Measurements from ENCODE around the gene ERGIC1. TPM values are rescaled to one million over a fixed set of nuclear protein-coding genes. Genes with fewer than 3 reads are reported as not detected.

ERGIC1 gene
- total RNA-seq, 4 donors from 2014 or later, result 54.4 to 108 (median 88.0) TPM

DNA sequence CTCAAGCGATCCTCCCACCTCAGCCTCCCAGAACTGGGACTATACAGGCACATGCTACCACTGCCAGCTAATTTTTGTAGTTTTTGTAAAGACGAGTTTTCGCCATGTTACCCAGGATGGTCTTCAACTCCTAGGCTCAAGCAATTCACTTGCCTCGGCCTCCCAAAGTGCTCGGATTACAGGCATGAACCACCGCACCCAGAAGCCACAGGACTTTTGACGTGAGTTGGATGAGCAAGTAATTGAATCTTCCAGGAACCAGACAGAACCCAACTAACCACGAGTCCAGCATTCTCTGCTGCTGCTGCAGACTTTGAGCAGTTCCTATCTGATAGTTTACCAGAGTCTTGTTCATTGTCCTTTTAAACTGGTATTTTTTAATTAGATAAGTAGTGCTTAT lies 139.9 kb downstream of the ERGIC1 start:
- Histone ChIP-seq H3K27me3 (no peaks in the 10 kb centered on the region), H3K36me3 (peaks cover 0 to 14% of the 10 kb centered on the region in 2 donors), H3K27ac (no peak overlapping the region), H3K4me1 (no peaks in the 10 kb centered on the region), H3K4me3 (no peak overlapping the region), H3K9me3 (no peaks in the 10 kb centered on the region)
- ATAC-seq, result no peak
- TF ChIP-seq, protein P1, sequence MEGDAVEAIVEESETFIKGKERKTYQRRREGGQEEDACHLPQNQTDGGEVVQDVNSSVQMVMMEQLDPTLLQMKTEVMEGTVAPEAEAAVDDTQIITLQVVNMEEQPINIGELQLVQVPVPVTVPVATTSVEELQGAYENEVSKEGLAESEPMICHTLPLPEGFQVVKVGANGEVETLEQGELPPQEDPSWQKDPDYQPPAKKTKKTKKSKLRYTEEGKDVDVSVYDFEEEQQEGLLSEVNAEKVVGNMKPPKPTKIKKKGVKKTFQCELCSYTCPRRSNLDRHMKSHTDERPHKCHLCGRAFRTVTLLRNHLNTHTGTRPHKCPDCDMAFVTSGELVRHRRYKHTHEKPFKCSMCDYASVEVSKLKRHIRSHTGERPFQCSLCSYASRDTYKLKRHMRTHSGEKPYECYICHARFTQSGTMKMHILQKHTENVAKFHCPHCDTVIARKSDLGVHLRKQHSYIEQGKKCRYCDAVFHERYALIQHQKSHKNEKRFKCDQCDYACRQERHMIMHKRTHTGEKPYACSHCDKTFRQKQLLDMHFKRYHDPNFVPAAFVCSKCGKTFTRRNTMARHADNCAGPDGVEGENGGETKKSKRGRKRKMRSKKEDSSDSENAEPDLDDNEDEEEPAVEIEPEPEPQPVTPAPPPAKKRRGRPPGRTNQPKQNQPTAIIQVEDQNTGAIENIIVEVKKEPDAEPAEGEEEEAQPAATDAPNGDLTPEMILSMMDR (IDR thresholded peaks at IDR 0.05 in 4 of 5, conservative IDR thresholded peaks at IDR 0.05 in 1 of 5), result no peak
- TF ChIP-seq POLR2A (IDR thresholded peaks at IDR 0.05), result no peak
- in situ Hi-C loops (cut with MboI; ENCODE audit: low sequenced_read_pairs in 4 of 4) (no loop called here), intact Hi-C loops (cut with DNase I; ENCODE audit: low total_unique reads) (no loop called here)
- DNase-seq, result no peak

DNA sequence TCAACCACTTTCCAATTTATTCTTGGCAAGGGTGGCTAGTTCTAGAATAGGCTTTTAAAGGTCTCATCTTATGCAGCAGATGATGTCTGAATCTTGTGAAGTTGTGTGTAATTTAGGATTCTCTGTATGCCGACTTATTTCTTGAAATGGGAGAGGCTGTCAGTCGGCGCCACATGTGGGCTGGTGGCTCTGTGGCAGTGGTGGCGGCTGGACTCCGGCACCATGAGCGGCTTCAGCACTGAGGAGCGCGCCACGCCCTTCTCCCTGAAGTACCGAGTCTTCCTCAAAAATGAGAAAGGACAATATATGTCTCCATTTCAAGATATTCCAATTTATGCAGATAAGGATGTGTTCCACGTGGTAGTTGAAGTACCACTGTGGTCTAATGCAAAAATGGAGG lies 141.2 kb downstream of the ERGIC1 start:
- no peak overlapping the region for H3K4me3 ChIP-seq
- TF ChIP-seq, protein P1 (IDR thresholded peaks at IDR 0.05 in 4 of 5, conservative IDR thresholded peaks at IDR 0.05 in 1 of 5), result no peak
- no peak for TF ChIP-seq POLR2A (IDR thresholded peaks at IDR 0.05)
- intact Hi-C loops (cut with DNase I; ENCODE audit: low total_unique reads), result no loop called here
- H3K27me3 ChIP-seq, result no peaks in the 10 kb centered on the region
- ATAC-seq (no peak), DNase-seq (no peak)
- peaks cover 0 to under 1% of the 10 kb centered on the region in 2 donors for H3K36me3 ChIP-seq
- no peaks in the 10 kb centered on the region for H3K4me1 ChIP-seq
- in situ Hi-C loops (cut with MboI; ENCODE audit: low sequenced_read_pairs in 4 of 4), result loop anchor here in 1 of 4 donors (25.0 kb wide), 1 partner anchor 162 kb away; the partner anchor contains the start of gene BNIP1
- no peaks in the 10 kb centered on the region for H3K9me3 ChIP-seq
- no peak overlapping the region for H3K27ac ChIP-seq

DNA sequence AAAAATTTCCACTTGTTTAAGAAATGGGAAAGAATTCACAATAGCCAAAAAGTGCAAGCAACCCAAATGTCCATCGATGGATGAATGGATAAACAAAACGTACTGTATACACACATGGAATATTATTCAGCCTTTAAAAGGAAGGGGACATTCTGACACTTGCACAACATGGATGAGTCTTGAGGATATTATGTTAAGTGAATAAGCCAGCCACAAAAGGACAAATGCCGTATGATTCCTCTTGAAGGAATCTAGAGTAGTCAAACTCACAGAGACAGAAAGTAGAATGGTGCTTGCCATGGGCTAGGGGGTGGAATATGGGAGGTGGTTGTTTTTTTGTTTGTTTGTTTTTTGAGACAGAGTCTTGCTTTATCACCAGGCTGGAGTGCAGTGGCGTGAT lies 145.7 kb downstream of the ERGIC1 start:
- DNase-seq (no peak), ATAC-seq (no peak)
- no peaks in the 10 kb centered on the region for H3K9me3 ChIP-seq
- peaks cover 0 to 2% of the 10 kb centered on the region in 2 donors for H3K4me1 ChIP-seq
- TF ChIP-seq, protein P1 (IDR thresholded peaks at IDR 0.05 in 4 of 5, conservative IDR thresholded peaks at IDR 0.05 in 1 of 5), result no peak
- TF ChIP-seq POLR2A (IDR thresholded peaks at IDR 0.05), result no peak
- no peak overlapping the region for H3K27ac ChIP-seq
- no peak overlapping the region for H3K4me3 ChIP-seq
- H3K36me3 ChIP-seq, result no peaks in the 10 kb centered on the region
- in situ Hi-C loops (cut with MboI; ENCODE audit: low sequenced_read_pairs in 4 of 4) (loop anchor here (5.0 to 25.0 kb wide), 4 partner anchors 75 to 165 kb away; partner anchors contain the start of genes BNIP1 (in 4 of the 4) and CREBRF (in 3 of the 4)), intact Hi-C loops (cut with DNase I; ENCODE audit: low total_unique reads) (loop anchor here (2.0 kb wide), 1 partner anchor 305 kb away; no protein-coding TSS in a partner anchor)
- no peaks in the 10 kb centered on the region for H3K27me3 ChIP-seq

DNA sequence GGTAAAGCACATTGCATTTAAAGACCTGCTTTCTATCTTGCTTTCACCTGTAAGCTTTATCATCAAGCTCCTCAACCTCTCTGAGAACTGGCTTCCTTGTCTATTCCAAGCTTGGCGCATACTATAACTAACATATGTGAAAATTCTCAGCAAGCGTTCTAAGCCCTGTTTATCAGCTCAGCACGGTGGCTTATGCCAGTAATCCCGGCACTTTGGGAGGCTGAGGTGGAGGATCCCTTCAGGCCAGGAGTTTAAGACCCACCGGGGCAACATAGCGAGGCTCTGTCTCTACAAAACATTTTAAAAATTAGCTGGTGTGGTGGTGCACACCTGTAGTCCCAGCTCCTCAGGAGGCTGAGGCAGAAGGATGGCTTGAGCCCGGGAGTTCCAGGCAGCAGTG lies 147.9 kb downstream of the ERGIC1 start:
- Histone ChIP-seq H3K27me3 (no peaks in the 10 kb centered on the region), H3K4me1 (peaks cover 8 to 19% of the 10 kb centered on the region in 2 donors), H3K27ac (no peak overlapping the region), H3K36me3 (peaks cover 0 to 11% of the 10 kb centered on the region in 2 donors), H3K4me3 (no peak overlapping the region), H3K9me3 (no peaks in the 10 kb centered on the region)
- in situ Hi-C loops (cut with MboI; ENCODE audit: low sequenced_read_pairs in 4 of 4), result loop anchor here (5.0 to 25.0 kb wide), 4 partner anchors 73 to 163 kb away; partner anchors contain the start of genes BNIP1 (in 4 of the 4) and CREBRF (in 3 of the 4)
- intact Hi-C loops (cut with DNase I; ENCODE audit: low total_unique reads), result no loop called here
- no peak for DNase-seq
- TF ChIP-seq, protein P1 (IDR thresholded peaks at IDR 0.05 in 4 of 5, conservative IDR thresholded peaks at IDR 0.05 in 1 of 5), result no peak
- TF ChIP-seq POLR2A (IDR thresholded peaks at IDR 0.05), result no peak
- no peak for ATAC-seq
